Measurements from ENCODE around the gene PID1. TPM values are rescaled to one million over a fixed set of nuclear protein-coding genes. Genes with fewer than 3 reads are reported as not detected.

PID1 gene
- total RNA-seq, 1 donor from 2014 or later, result 0.91 TPM

GRCh38 chr2:229159405-229159804 is 111.7 kb downstream of the PID1 start:
- TF ChIP-seq, protein P1, sequence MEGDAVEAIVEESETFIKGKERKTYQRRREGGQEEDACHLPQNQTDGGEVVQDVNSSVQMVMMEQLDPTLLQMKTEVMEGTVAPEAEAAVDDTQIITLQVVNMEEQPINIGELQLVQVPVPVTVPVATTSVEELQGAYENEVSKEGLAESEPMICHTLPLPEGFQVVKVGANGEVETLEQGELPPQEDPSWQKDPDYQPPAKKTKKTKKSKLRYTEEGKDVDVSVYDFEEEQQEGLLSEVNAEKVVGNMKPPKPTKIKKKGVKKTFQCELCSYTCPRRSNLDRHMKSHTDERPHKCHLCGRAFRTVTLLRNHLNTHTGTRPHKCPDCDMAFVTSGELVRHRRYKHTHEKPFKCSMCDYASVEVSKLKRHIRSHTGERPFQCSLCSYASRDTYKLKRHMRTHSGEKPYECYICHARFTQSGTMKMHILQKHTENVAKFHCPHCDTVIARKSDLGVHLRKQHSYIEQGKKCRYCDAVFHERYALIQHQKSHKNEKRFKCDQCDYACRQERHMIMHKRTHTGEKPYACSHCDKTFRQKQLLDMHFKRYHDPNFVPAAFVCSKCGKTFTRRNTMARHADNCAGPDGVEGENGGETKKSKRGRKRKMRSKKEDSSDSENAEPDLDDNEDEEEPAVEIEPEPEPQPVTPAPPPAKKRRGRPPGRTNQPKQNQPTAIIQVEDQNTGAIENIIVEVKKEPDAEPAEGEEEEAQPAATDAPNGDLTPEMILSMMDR (conservative IDR thresholded peaks at IDR 0.05), result no peak
- no peak overlapping the region for H3K4me3 Mint-ChIP-seq
- peaks cover 3% of the 10 kb centered on the region for H3K9me3 Mint-ChIP-seq
- H3K27me3 Mint-ChIP-seq (ENCODE audit: low read depth), result no peaks in the 10 kb centered on the region
- DNase-seq (ENCODE audit: low read depth, low spot score), result no peak
- H3K27ac Mint-ChIP-seq (ENCODE audit: unreplicated experiment), result no peak overlapping the region
- peaks cover under 1% of the 10 kb centered on the region for H3K36me3 Mint-ChIP-seq (ENCODE audit: low read depth)
- peaks cover 3% of the 10 kb centered on the region for H3K4me1 Mint-ChIP-seq

- peaks cover 3% of the 10 kb centered on the region for H3K9me3 Mint-ChIP-seq
Measured at GRCh38 chr2:229154381-229154780, 116.7 kb downstream of the PID1 start.

DNA sequence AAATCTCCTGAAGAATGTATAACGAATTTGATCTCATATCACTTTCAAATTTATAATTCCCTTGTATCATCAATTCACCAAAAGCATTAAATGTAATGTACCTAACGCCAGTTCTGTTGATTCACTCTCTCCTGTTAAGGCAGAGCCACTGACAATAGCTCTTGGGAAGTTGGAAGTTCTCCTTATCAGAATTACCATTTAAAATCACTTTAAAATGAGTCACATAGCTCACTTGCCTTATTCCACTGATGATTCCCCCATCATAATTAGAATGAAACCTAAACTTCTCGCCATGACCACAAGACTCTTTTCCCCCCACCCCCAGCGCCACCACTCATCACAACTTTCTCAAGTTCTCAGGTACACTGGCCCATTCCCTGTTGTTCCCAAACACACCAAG is 117.1 kb downstream of the PID1 start:
- H3K27ac Mint-ChIP-seq (ENCODE audit: unreplicated experiment), result no peak overlapping the region
- no peaks in the 10 kb centered on the region for H3K4me1 Mint-ChIP-seq
- peaks cover 2% of the 10 kb centered on the region for H3K36me3 Mint-ChIP-seq (ENCODE audit: low read depth)
- no peak overlapping the region for H3K4me3 Mint-ChIP-seq
- no peaks in the 10 kb centered on the region for H3K27me3 Mint-ChIP-seq (ENCODE audit: low read depth)
- no peak for DNase-seq (ENCODE audit: low read depth, low spot score)
- TF ChIP-seq, protein P1 (conservative IDR thresholded peaks at IDR 0.05), result no peak
- H3K9me3 Mint-ChIP-seq, result peaks cover 3% of the 10 kb centered on the region

More at GRCh38 chr2:229154381-229154780, 116.7 kb downstream of the PID1 start:
- Mint-ChIP-seq H3K27ac (ENCODE audit: unreplicated experiment) (no peak overlapping the region), H3K4me1 (no peaks in the 10 kb centered on the region), H3K4me3 (no peak overlapping the region), H3K36me3 (ENCODE audit: low read depth) (peaks cover 2% of the 10 kb centered on the region), H3K27me3 (ENCODE audit: low read depth) (no peaks in the 10 kb centered on the region)
- TF ChIP-seq, protein P1 (conservative IDR thresholded peaks at IDR 0.05), result no peak
- DNase-seq (ENCODE audit: low read depth, low spot score), result no peak

- Mint-ChIP-seq H3K36me3 (ENCODE audit: low read depth) (peaks cover 2% of the 10 kb centered on the region), H3K27ac (ENCODE audit: unreplicated experiment) (no peak overlapping the region), H3K27me3 (ENCODE audit: low read depth) (no peaks in the 10 kb centered on the region), H3K4me3 (no peak overlapping the region), H3K9me3 (peaks cover 2% of the 10 kb centered on the region), H3K4me1 (no peaks in the 10 kb centered on the region)
- no peak for DNase-seq (ENCODE audit: low read depth, low spot score)
- TF ChIP-seq, protein P1 (conservative IDR thresholded peaks at IDR 0.05), result no peak
Measured at GRCh38 chr2:229153267-229153666, 117.8 kb downstream of the PID1 start.

GRCh38 chr2:229152674-229153073 is 118.4 kb downstream of the PID1 start:
- no peak for DNase-seq (ENCODE audit: low read depth, low spot score)
- H3K4me1 Mint-ChIP-seq, result no peaks in the 10 kb centered on the region
- TF ChIP-seq, protein P1 (conservative IDR thresholded peaks at IDR 0.05), result no peak
- H3K27me3 Mint-ChIP-seq (ENCODE audit: low read depth), result no peaks in the 10 kb centered on the region
- H3K4me3 Mint-ChIP-seq, result no peak overlapping the region
- H3K9me3 Mint-ChIP-seq, result peaks cover 4% of the 10 kb centered on the region
- H3K27ac Mint-ChIP-seq (ENCODE audit: unreplicated experiment), result no peak overlapping the region
- H3K36me3 Mint-ChIP-seq (ENCODE audit: low read depth), result peaks cover 2% of the 10 kb centered on the region

DNA sequence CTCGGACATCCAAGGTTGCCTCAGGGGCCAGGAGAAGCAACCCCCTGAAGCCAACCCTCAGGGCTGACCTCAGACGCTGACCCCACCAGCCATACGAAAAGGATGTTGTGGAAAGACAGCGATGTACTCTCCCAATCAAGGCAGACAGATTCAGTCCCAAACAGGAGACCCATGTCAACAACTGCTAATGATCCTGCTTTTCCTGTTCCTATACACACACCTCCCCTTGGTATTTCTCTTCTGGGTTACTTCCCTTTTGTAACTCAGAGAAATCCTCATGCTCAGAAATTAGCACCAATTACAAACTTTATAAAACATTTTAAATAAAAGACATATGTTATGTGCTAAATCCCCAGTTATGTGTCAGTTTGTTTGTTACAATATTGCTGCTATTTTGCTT is 120.8 kb downstream of the PID1 start:
- TF ChIP-seq, protein P1 (conservative IDR thresholded peaks at IDR 0.05), result no peak
- no peak for DNase-seq (ENCODE audit: low read depth, low spot score)
- Mint-ChIP-seq H3K9me3 (peaks cover 7% of the 10 kb centered on the region), H3K4me1 (no peaks in the 10 kb centered on the region), H3K36me3 (ENCODE audit: low read depth) (peaks cover 2% of the 10 kb centered on the region), H3K27me3 (ENCODE audit: low read depth) (no peaks in the 10 kb centered on the region), H3K4me3 (no peak overlapping the region), H3K27ac (ENCODE audit: unreplicated experiment) (no peak overlapping the region)
